Activated T-cell treated with anti-CD3 and anti-CD28 coated beads, Interleukin-2, amount 50 U/mL, for 24 hours (primary cell): ENCODE measurements around the gene MYH9.

ENCODE experiments used
- DNase-seq: peaks from one replicate; pipeline ENCODE4 v3.0.0-alpha.2; 2020
- H3K27ac Mint-ChIP-seq: 2 replicates; pipeline ENCODE4 v1.8.0; 2020; ENCODE audit warnings: mild to moderate bottlenecking, mixed read lengths
- H3K27me3 Mint-ChIP-seq: 2 replicates; pipeline ENCODE4 v1.8.0; 2020; ENCODE audit warnings: mixed read lengths
- H3K36me3 Mint-ChIP-seq: 2 replicates; pipeline ENCODE4 v1.8.0; 2020; ENCODE audit warnings: low read depth, mixed read lengths
- H3K4me1 Mint-ChIP-seq: 2 replicates; pipeline ENCODE4 v1.8.0; 2020; ENCODE audit warnings: low read depth, mixed read lengths
- H3K4me3 Mint-ChIP-seq: 2 replicates; pipeline ENCODE4 v1.8.0; 2020; ENCODE audit warnings: mild to moderate bottlenecking, moderate library complexity, mixed read lengths
- H3K9me3 Mint-ChIP-seq: 2 replicates; pipeline ENCODE4 v1.8.0; 2020; ENCODE audit warnings: mixed read lengths

Gene MYH9

DNA sequence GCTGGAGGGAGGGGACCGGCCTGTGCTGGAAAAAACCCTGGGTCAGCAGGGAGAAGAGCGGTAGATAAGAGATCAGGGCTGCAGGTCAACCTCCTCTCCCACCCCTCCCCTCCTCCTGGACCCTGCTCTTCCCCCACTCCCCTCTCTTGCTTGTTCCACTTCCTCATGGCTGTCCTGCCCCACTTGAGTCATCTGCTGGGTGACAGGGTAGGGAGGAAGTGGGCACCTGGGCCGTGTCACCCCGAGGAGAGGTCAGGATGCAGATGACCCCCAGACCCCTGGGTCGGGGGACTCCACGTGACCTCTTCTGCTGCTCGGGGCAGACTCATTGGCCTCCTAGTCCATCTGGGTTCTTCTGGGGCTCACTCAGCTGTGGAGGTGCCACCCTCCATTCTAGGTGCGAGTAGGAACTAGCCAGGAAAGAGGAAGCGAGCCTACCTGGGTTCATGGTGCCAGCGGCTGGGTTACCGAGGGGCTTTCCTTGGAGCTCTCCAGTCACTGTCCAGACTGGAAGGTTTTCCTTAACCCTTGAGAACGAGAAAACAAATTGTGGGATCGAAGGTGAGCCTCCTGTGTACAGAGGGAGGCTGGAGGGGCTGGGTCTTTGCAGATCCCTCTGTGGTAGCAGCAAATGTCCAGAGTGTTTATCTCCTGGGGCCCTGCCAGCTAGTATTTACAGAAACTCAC, 154.9 kb downstream of the MYH9 start:
- H3K27ac Mint-ChIP-seq, result peak overlapping the region; percentile 31
- H3K36me3 Mint-ChIP-seq, result peaks cover 100% of the 10 kb centered on the region
- H3K9me3 Mint-ChIP-seq, result no peaks in the 10 kb centered on the region
- no peak for DNase-seq
- no peaks in the 10 kb centered on the region for H3K27me3 Mint-ChIP-seq
- no peak overlapping the region for H3K4me3 Mint-ChIP-seq
- H3K4me1 Mint-ChIP-seq, result peaks cover 53% of the 10 kb centered on the region
